Measurements from ENCODE around the gene GRIP1. TPM values are rescaled to one million over a fixed set of nuclear protein-coding genes. Genes with fewer than 3 reads are reported as not detected.

GRIP1 gene
- polyA plus RNA-seq, 4 donors: 0.54 to 5.9 (median 0.81) TPM

GRCh38 chr12:66594688-66595087 lies 84.2 kb downstream of the GRIP1 start:
- no peak for DNase-seq
- Histone ChIP-seq H3K27me3 (ENCODE audit: control insufficient read depth in 3 of 3, insufficient read depth in 3 of 3, low read length in 3 of 3) (no peaks in the 10 kb centered on the region), H3K36me3 (ENCODE audit: control insufficient read depth in 3 of 3, insufficient read depth in 2 of 3, low read depth in 1 of 3, low read length in 3 of 3) (no peaks in the 10 kb centered on the region), H3K4me1 (ENCODE audit: control insufficient read depth in 3 of 3, insufficient read depth in 2 of 3, low read depth in 1 of 3, low read length in 2 of 3) (no peaks in the 10 kb centered on the region), H3K9me3 (ENCODE audit: control insufficient read depth in 2 of 2, insufficient read depth in 1 of 2, low read depth in 1 of 2, low read length in 1 of 2) (no peaks in the 10 kb centered on the region), H3K4me3 (ENCODE audit: low read depth in 1 of 3, low read length in 3 of 3) (no peak overlapping the region), H3K27ac (ENCODE audit: low read depth in 1 of 3, low read length in 2 of 3) (no peak overlapping the region)
- no peak for FAIRE-seq

GRCh38 chr12:66590275-66590985 lies 88.4 kb downstream of the GRIP1 start:
- no peaks in the 10 kb centered on the region for H3K27me3 ChIP-seq (ENCODE audit: control insufficient read depth in 3 of 3, insufficient read depth in 3 of 3, low read length in 3 of 3)
- no peaks in the 10 kb centered on the region for H3K4me1 ChIP-seq (ENCODE audit: control insufficient read depth in 3 of 3, insufficient read depth in 2 of 3, low read depth in 1 of 3, low read length in 2 of 3)
- WGBS, 3 donors: 70 to 91% (median 80%) methylated on average over 2 of the region's 2 CpGs
- FAIRE-seq: no peak
- no peak overlapping the region for H3K4me3 ChIP-seq (ENCODE audit: low read depth in 1 of 3, low read length in 3 of 3)
- H3K36me3 ChIP-seq (ENCODE audit: control insufficient read depth in 3 of 3, insufficient read depth in 2 of 3, low read depth in 1 of 3, low read length in 3 of 3): no peaks in the 10 kb centered on the region
- H3K9me3 ChIP-seq (ENCODE audit: control insufficient read depth in 2 of 2, insufficient read depth in 1 of 2, low read depth in 1 of 2, low read length in 1 of 2): no peaks in the 10 kb centered on the region
- DNase-seq: no peak
- H3K27ac ChIP-seq (ENCODE audit: low read depth in 1 of 3, low read length in 2 of 3): no peak overlapping the region

- Histone ChIP-seq H3K27me3 (ENCODE audit: control insufficient read depth in 3 of 3, insufficient read depth in 3 of 3, low read length in 3 of 3) (no peaks in the 10 kb centered on the region), H3K27ac (ENCODE audit: low read depth in 1 of 3, low read length in 2 of 3) (no peak overlapping the region), H3K36me3 (ENCODE audit: control insufficient read depth in 3 of 3, insufficient read depth in 2 of 3, low read depth in 1 of 3, low read length in 3 of 3) (no peaks in the 10 kb centered on the region), H3K4me3 (ENCODE audit: low read depth in 1 of 3, low read length in 3 of 3) (no peak overlapping the region), H3K4me1 (ENCODE audit: control insufficient read depth in 3 of 3, insufficient read depth in 2 of 3, low read depth in 1 of 3, low read length in 2 of 3) (no peaks in the 10 kb centered on the region), H3K9me3 (ENCODE audit: control insufficient read depth in 2 of 2, insufficient read depth in 1 of 2, low read depth in 1 of 2, low read length in 1 of 2) (no peaks in the 10 kb centered on the region)
- FAIRE-seq: no peak
- WGBS, 3 donors: 68 to 87% (median 69%) methylated on average over 3 of the region's 3 CpGs
- DNase-seq: no peak
Observed at GRCh38 chr12:66589095-66589494, 89.8 kb downstream of the GRIP1 start.

- FAIRE-seq: no peak
- H3K36me3 ChIP-seq (ENCODE audit: control insufficient read depth in 3 of 3, insufficient read depth in 2 of 3, low read depth in 1 of 3, low read length in 3 of 3): no peaks in the 10 kb centered on the region
- WGBS, 3 donors: 75 to 88% (median 79%) methylated on average over 6 of the region's 6 CpGs
Observed at GRCh38 chr12:66587912-66588311, 91.0 kb downstream of the GRIP1 start.

GRCh38 chr12:66584673-66585072 lies 94.2 kb downstream of the GRIP1 start:
- no peaks in the 10 kb centered on the region for H3K36me3 ChIP-seq (ENCODE audit: control insufficient read depth in 3 of 3, insufficient read depth in 2 of 3, low read depth in 1 of 3, low read length in 3 of 3)
- H3K27me3 ChIP-seq (ENCODE audit: control insufficient read depth in 3 of 3, insufficient read depth in 3 of 3, low read length in 3 of 3): no peaks in the 10 kb centered on the region
- H3K9me3 ChIP-seq (ENCODE audit: control insufficient read depth in 2 of 2, insufficient read depth in 1 of 2, low read depth in 1 of 2, low read length in 1 of 2): no peaks in the 10 kb centered on the region
- FAIRE-seq (no peak), DNase-seq (no peak)
- no peak overlapping the region for H3K27ac ChIP-seq (ENCODE audit: low read depth in 1 of 3, low read length in 2 of 3)
- H3K4me3 ChIP-seq (ENCODE audit: low read depth in 1 of 3, low read length in 3 of 3): no peak overlapping the region
- H3K4me1 ChIP-seq (ENCODE audit: control insufficient read depth in 3 of 3, insufficient read depth in 2 of 3, low read depth in 1 of 3, low read length in 2 of 3): no peaks in the 10 kb centered on the region
- WGBS, 3 donors: 93 to 98% (median 96%) methylated on average over 4 of the region's 4 CpGs

More at GRCh38 chr12:66587912-66588311, 91.0 kb downstream of the GRIP1 start:
- no peaks in the 10 kb centered on the region for H3K9me3 ChIP-seq (ENCODE audit: control insufficient read depth in 2 of 2, insufficient read depth in 1 of 2, low read depth in 1 of 2, low read length in 1 of 2)
- no peak for DNase-seq
- H3K4me3 ChIP-seq (ENCODE audit: low read depth in 1 of 3, low read length in 3 of 3): no peak overlapping the region
- H3K27ac ChIP-seq (ENCODE audit: low read depth in 1 of 3, low read length in 2 of 3): no peak overlapping the region
- H3K27me3 ChIP-seq (ENCODE audit: control insufficient read depth in 3 of 3, insufficient read depth in 3 of 3, low read length in 3 of 3): no peaks in the 10 kb centered on the region
- no peaks in the 10 kb centered on the region for H3K4me1 ChIP-seq (ENCODE audit: control insufficient read depth in 3 of 3, insufficient read depth in 2 of 3, low read depth in 1 of 3, low read length in 2 of 3)

GRCh38 chr12:66573605-66574004 lies 105.3 kb downstream of the GRIP1 start:
- no peak for FAIRE-seq
- H3K27me3 ChIP-seq (ENCODE audit: control insufficient read depth in 3 of 3, insufficient read depth in 3 of 3, low read length in 3 of 3): no peaks in the 10 kb centered on the region
- 80 to 84% (median 81%) methylated on average over 5 of the region's 5 CpGs for whole genome bisulfite sequencing, 3 donors
- H3K9me3 ChIP-seq (ENCODE audit: control insufficient read depth in 2 of 2, insufficient read depth in 1 of 2, low read depth in 1 of 2, low read length in 1 of 2): no peaks in the 10 kb centered on the region
- no peak overlapping the region for H3K27ac ChIP-seq (ENCODE audit: low read depth in 1 of 3, low read length in 2 of 3)
- no peak overlapping the region for H3K4me3 ChIP-seq (ENCODE audit: low read depth in 1 of 3, low read length in 3 of 3)
- H3K4me1 ChIP-seq (ENCODE audit: control insufficient read depth in 3 of 3, insufficient read depth in 2 of 3, low read depth in 1 of 3, low read length in 2 of 3): no peaks in the 10 kb centered on the region
- no peaks in the 10 kb centered on the region for H3K36me3 ChIP-seq (ENCODE audit: control insufficient read depth in 3 of 3, insufficient read depth in 2 of 3, low read depth in 1 of 3, low read length in 3 of 3)
- DNase-seq: no peak

GRCh38 chr12:66572845-66573244 lies 106.0 kb downstream of the GRIP1 start:
- WGBS, 3 donors: 93 to 97% (median 97%) methylated on average over 6 of the region's 6 CpGs
- no peak for DNase-seq
- FAIRE-seq: no peak
- H3K4me1 ChIP-seq (ENCODE audit: control insufficient read depth in 3 of 3, insufficient read depth in 2 of 3, low read depth in 1 of 3, low read length in 2 of 3): no peaks in the 10 kb centered on the region
- no peaks in the 10 kb centered on the region for H3K9me3 ChIP-seq (ENCODE audit: control insufficient read depth in 2 of 2, insufficient read depth in 1 of 2, low read depth in 1 of 2, low read length in 1 of 2)
- no peaks in the 10 kb centered on the region for H3K36me3 ChIP-seq (ENCODE audit: control insufficient read depth in 3 of 3, insufficient read depth in 2 of 3, low read depth in 1 of 3, low read length in 3 of 3)
- H3K4me3 ChIP-seq (ENCODE audit: low read depth in 1 of 3, low read length in 3 of 3): no peak overlapping the region
- H3K27ac ChIP-seq (ENCODE audit: low read depth in 1 of 3, low read length in 2 of 3): no peak overlapping the region
- no peaks in the 10 kb centered on the region for H3K27me3 ChIP-seq (ENCODE audit: control insufficient read depth in 3 of 3, insufficient read depth in 3 of 3, low read length in 3 of 3)

GRCh38 chr12:66571361-66571915 lies 107.4 kb downstream of the GRIP1 start:
- Histone ChIP-seq H3K4me3 (ENCODE audit: low read depth in 1 of 3, low read length in 3 of 3) (no peak overlapping the region), H3K27me3 (ENCODE audit: control insufficient read depth in 3 of 3, insufficient read depth in 3 of 3, low read length in 3 of 3) (no peaks in the 10 kb centered on the region), H3K36me3 (ENCODE audit: control insufficient read depth in 3 of 3, insufficient read depth in 2 of 3, low read depth in 1 of 3, low read length in 3 of 3) (no peaks in the 10 kb centered on the region), H3K4me1 (ENCODE audit: control insufficient read depth in 3 of 3, insufficient read depth in 2 of 3, low read depth in 1 of 3, low read length in 2 of 3) (no peaks in the 10 kb centered on the region), H3K9me3 (ENCODE audit: control insufficient read depth in 2 of 2, insufficient read depth in 1 of 2, low read depth in 1 of 2, low read length in 1 of 2) (no peaks in the 10 kb centered on the region), H3K27ac (ENCODE audit: low read depth in 1 of 3, low read length in 2 of 3) (no peak overlapping the region)
- FAIRE-seq (no peak), DNase-seq (no peak)
- 83 to 94% (median 93%) methylated on average over 1 of the region's 1 CpG for WGBS, 3 donors

GRCh38 chr12:66563220-66563619 lies 115.7 kb downstream of the GRIP1 start:
- DNase-seq (no peak), FAIRE-seq (no peak)
- H3K36me3 ChIP-seq (ENCODE audit: control insufficient read depth in 3 of 3, insufficient read depth in 2 of 3, low read depth in 1 of 3, low read length in 3 of 3): no peaks in the 10 kb centered on the region
- H3K27ac ChIP-seq (ENCODE audit: low read depth in 1 of 3, low read length in 2 of 3): no peak overlapping the region
- no peaks in the 10 kb centered on the region for H3K9me3 ChIP-seq (ENCODE audit: control insufficient read depth in 2 of 2, insufficient read depth in 1 of 2, low read depth in 1 of 2, low read length in 1 of 2)
- no peaks in the 10 kb centered on the region for H3K4me1 ChIP-seq (ENCODE audit: control insufficient read depth in 3 of 3, insufficient read depth in 2 of 3, low read depth in 1 of 3, low read length in 2 of 3)
- H3K27me3 ChIP-seq (ENCODE audit: control insufficient read depth in 3 of 3, insufficient read depth in 3 of 3, low read length in 3 of 3): no peaks in the 10 kb centered on the region
- no peak overlapping the region for H3K4me3 ChIP-seq (ENCODE audit: low read depth in 1 of 3, low read length in 3 of 3)
